ENCODE measurements around the gene REPS2.

The REPS2 gene

GRCh38 chrX:17014216-17014615, 67.8 kb downstream of the REPS2 start:
- DNase-seq (ENCODE audit: low spot score): no peak
- H3K4me3 ChIP-seq: no peak overlapping the region
- H3K27ac ChIP-seq: no peak overlapping the region
- no peak for TF ChIP-seq CTCF (IDR thresholded peaks at IDR 0.05)

GRCh38 chrX:17017134-17017533, 70.7 kb downstream of the REPS2 start:
- no peak for TF ChIP-seq CTCF (IDR thresholded peaks at IDR 0.05)
- Histone ChIP-seq H3K27ac (no peak overlapping the region), H3K4me3 (no peak overlapping the region)
- DNase-seq (ENCODE audit: low spot score): no peak

- no peak overlapping the region for H3K27ac ChIP-seq
- TF ChIP-seq CTCF (IDR thresholded peaks at IDR 0.05): no peak
- H3K4me3 ChIP-seq: no peak overlapping the region
- no peak for DNase-seq (ENCODE audit: low spot score)
These were observed 73.9 kb downstream of the REPS2 start for GRCh38 chrX:17020356-17020755.

DNA sequence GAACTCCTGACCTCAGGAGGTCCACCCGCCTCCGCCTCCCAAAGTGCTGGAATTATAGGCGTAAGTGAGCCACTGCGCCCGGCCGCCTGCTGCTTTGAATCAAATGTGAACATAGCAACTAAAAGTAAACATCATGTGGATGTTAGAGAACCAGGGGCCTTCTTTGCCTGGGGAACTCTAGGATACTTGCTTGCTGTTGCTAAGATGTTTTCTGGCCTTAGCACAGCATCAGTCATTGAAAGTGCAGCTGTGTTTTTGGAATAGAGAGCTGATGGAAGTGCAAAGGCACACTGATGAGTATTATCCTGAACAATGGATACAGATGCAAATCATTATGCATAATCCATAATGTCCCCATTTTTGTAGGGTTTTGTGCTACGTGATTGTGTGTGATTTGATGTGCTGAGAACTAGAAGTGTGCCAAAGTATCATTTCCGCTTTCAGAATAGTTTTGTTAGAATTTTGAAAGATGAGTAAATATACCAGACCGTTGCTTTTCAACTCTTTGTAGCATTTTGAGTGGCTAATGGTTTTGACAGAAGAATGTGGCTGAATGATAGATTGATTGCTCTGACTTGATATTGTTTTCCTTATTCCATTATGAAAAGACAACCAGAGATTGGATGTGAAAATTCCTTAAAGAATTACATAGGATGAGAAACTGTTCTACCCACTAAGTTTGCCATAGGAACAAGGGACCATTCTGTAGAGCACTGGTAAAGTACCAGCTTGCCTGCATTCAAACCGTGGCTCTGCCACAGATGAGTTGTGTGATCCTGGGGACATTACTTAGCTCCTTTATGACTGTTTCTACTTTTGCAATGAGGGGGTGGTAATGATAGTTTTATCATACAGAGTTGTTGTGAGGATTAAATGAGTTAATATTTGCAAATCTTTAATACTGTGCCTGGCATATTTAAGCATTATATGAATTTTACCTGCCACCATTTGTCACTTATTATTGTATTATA, 74.7 kb downstream of the REPS2 start:
- no peak for DNase-seq (ENCODE audit: low spot score)
- H3K4me3 ChIP-seq: no peak overlapping the region
- no peak overlapping the region for H3K27ac ChIP-seq
- no peak for TF ChIP-seq CTCF (IDR thresholded peaks at IDR 0.05)

- no peak for TF ChIP-seq CTCF (IDR thresholded peaks at IDR 0.05)
These were observed 75.6 kb downstream of the REPS2 start for GRCh38 chrX:17021851-17022604.

GRCh38 chrX:17023661-17024060, 77.2 kb downstream of the REPS2 start:
- H3K27ac ChIP-seq: no peak overlapping the region

More at GRCh38 chrX:17021851-17022604, 75.6 kb downstream of the REPS2 start:
- H3K4me3 ChIP-seq: no peak overlapping the region
- no peak overlapping the region for H3K27ac ChIP-seq
- no peak for DNase-seq (ENCODE audit: low spot score)

More at GRCh38 chrX:17023661-17024060, 77.2 kb downstream of the REPS2 start:
- TF ChIP-seq CTCF (IDR thresholded peaks at IDR 0.05): no peak
- no peak for DNase-seq (ENCODE audit: low spot score)
- H3K4me3 ChIP-seq: no peak overlapping the region

Measured in coronary artery (tissue), 2 donors.